Left renal cortex interstitium (tissue), 4 donors: Measurements from ENCODE around the gene CES5A. TPM values are rescaled to one million over a fixed set of nuclear protein-coding genes. Genes with fewer than 3 reads are reported as not detected.
"Not testable (repeated sequence)": the region's sequence is repeated elsewhere in the genome, so short reads cannot be mapped to it uniquely, and the experiment has no call there.

Source experiments
- DNase-seq, 4 donors: peaks; one replicate each; pipeline ENCODE4 v3.0.0-alpha.2; 2013; ENCODE audit warnings: low read depth in 4 of 4, low spot score in 2 of 4, missing footprints in 1 of 4
- polyA plus RNA-seq, 4 donors: library from polyadenylated mRNA; unstranded; fragments of 120-200 nt; gene quantifications; one replicate each; pipeline ENCODE4 v1.2.1, GENCODE V29; 2013; ENCODE audit not compliant: insufficient read length in 4 of 4

Gene CES5A
- polyA plus RNA-seq, 4 donors: 0.08 to 0.09 (median 0.09) TPM; not detected in 1

DNA sequence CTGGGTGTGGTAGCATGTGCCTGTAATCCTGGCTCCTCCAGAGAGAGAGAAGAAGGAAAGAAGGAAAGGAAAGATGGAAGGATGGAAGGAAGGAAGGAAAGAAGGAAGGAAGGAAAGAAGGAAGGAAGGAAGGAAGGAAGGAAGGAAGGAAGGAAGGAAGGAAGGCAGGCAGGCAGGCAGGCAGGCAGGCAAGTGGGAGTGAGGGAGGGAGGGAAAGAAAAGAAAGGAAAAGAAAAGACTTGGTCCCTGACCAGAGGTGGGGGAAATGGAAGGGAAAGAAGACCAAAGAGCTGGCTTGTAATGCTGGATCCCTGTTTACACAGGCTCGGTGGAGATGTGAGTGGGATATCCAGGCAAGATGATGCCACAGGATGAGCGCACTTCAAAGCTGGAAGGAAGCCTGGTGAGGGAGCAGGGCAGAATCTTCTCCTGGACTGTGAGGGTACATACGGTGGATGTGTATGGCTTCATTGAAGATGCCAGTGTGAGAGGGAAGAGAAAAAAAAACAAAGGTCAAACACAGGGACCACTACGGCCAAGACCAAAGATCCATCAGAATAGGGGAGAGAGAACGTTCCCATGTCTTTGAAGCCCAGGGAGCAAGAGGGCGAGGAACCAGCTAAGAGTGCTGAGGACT lies 44.4 kb downstream of the CES5A start:
- DNase-seq: no peak

DNA sequence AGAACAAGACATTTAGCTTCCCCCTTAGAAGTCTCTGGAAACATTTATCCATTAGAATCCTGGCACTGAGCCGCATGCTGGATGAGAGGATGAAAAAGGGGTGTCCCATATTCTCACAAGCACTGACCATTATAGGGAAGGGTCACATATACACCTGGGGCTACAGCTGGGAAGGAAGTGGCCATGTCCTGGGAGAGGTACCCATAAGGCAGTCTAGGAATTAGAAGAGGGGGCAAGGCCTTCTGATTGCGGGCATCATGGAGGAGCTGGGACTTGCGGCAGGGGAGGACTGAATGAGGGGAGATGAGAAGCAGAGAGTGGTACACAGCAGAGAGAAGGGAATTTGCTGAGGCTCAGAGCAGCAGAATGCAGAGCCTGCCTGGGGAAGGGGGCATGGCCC lies 45.9 kb downstream of the CES5A start:
- not testable (repeated sequence) for DNase-seq

- DNase-seq: no peak
Observed at GRCh38 chr16:55828680-55829079, 46.5 kb downstream of the CES5A start.

- DNase-seq: no peak
Observed at GRCh38 chr16:55825115-55825728, 50.0 kb downstream of the CES5A start.

GRCh38 chr16:55824473-55825000 lies 50.6 kb downstream of the CES5A start:
- DNase-seq: no peak

DNA sequence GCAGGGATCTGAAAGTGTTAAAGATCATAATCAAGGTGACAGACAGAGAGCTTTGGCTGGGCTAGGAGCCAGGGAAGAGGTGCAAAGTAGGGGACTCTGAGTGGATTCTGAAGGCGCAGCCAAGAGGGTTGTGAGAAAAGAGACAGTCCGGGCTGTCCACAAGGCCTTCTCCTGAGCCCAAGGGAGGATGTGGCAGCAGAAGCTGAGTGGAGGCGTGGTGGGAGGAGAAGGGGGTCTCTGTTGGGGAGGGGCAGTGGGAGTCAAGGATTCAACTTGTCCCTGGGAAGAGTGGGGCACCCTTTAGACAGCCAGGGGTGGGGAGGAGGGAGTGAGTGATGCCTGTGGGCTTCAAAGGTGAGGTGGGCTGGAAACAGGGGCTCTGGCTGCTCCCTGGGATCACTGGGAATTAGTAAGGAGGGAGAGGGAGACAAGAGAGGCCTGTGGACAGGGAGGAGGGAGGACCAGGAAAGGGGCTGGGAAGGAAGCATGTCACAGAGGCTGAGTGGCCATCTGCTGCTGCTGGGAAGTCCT lies 52.8 kb downstream of the CES5A start:
- no peak for DNase-seq

- no peak for DNase-seq
Observed at GRCh38 chr16:55821210-55821609, 54.0 kb downstream of the CES5A start.

- DNase-seq: no peak
Observed at GRCh38 chr16:55820615-55821014, 54.6 kb downstream of the CES5A start.

DNA sequence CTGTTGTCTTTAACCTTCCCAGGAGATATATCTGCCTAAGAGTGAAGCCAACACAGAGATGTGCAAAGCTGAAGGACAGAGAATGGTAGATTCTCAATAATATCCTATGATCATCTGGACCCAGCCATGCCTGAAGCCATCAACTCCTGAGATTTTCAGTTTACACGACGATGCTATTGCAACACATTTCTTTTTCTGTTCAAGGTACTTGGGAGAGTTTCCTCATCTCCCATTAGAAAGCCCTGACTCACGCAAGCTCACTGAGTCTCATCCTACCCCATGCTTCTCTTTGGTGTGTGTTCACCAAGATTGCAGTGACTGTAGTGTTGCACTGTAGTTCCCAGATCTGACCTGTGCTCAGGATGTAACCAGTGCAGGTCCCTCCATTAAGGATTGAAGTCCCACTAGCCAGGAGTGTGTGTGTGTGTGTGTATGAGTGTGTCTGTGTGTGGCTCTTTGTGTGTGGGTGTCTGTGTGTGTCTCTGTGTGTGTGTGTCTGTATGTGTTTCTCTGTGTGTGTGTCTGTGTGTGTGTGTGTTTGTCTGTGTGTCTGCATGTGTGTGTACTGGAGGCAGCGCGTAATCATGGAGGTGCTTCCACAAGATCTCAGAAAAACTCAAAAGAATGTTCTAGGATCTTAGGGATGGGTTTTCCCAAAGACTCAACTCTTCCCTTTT lies 57.8 kb downstream of the CES5A start:
- no peak for DNase-seq

- DNase-seq: not testable (repeated sequence)
Observed at GRCh38 chr16:55816222-55816621, 59.0 kb downstream of the CES5A start.

GRCh38 chr16:55815320-55815719 lies 59.9 kb downstream of the CES5A start:
- no peak for DNase-seq

DNA sequence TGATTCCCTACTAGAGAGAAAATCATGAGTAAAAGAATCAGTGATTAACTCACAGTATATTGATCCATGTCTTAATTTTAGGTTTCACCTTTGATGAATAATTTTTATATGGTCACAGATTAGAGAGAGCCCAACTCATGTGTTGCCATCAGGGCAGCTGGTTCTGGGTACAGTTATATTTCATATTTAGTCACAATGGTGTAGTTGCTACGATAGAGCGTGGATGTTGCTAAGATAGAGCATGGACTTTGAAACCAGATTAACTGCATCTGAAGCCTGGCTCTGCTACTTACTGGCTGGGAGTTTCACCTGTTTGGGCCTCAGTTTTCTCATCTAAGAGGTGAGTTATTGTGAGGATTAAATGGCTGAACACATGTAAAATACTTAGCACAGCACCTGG lies 61.0 kb downstream of the CES5A start:
- not testable (repeated sequence) for DNase-seq

DNA sequence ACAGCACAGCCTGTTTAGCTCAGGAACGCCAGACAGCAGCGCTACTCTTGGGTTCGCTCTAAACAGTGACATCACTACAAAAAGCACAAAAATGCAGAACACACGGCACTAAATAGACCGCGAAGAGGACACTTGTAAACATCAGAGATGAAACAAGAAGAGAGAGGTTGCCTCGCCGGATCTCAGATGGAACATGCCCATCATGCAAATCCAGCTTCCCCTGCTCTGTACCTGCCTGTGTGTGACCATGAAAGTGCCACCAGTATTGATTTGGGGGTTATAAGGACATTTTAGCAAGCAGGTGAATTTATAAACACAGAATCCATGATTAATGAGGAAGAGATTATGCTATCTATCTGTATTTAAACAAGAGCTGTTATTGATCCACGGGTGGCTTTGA lies 61.4 kb downstream of the CES5A start:
- DNase-seq: not testable (repeated sequence)

DNA sequence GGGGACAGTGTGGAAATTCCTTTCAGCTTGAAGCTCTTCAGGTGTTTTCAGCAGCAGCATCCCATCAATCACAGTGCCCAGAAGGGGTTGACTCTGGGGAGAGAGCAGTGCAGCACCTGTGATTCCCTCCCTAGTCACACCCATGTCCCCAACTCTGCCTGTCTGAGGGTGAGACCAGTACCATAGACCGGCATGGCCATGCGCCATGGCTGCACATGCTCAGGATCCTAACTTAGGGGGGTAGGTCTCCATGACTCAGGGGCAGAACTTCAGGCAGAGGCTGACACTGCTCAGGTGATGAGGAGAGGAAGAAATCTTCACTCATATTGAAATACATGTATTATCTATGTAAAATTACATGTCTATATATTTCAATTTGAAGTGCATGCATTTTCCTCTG lies 62.2 kb downstream of the CES5A start:
- no peak for DNase-seq

- no peak for DNase-seq
Observed at GRCh38 chr16:55811811-55812210, 63.4 kb downstream of the CES5A start.

DNA sequence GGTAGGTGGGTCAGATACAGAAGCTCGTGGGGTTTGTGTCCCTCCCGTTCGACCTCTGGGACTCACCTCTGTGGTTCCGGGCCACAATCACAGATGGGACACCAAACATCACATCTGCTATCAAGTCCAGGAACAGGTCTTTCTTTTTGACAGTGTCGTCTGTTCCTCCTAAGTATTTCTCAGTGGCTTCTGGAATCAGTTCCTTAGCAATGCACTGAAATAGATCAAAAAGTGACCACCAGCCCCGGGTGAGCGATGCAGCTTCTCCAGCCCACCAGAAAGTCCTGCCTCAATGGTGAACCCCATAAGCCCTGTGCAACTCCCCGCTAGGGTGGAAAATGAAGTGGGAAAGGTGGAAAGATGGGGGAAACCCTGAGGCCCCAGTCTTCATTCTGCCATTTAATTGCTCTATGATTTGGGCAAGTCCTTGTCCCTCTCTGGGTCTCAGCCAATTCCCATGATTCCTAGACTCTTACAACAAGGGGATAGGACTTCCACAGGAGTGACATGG lies 64.7 kb downstream of the CES5A start:
- no peak for DNase-seq

GRCh38 chr16:55809851-55810250 lies 65.3 kb downstream of the CES5A start:
- DNase-seq: no peak

DNA sequence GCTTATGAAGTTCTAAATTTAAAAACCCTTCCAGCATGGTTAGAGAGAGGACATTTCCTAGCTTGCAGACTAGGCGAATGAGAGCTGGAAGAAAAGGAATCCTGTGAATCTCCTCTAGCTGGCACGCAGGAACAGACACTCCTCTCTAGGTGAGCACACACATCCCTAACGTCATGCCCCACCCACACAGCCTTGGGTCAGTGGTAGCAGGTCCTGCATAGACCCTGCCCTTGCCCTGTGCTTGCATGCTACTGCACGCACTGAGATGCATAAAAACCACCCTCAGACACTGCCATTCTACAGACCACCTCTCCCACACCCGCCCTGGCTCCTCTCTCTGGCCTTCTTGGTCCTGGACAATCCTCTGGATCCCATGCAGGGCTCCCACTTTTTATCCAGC lies 65.8 kb downstream of the CES5A start:
- no peak for DNase-seq

DNA sequence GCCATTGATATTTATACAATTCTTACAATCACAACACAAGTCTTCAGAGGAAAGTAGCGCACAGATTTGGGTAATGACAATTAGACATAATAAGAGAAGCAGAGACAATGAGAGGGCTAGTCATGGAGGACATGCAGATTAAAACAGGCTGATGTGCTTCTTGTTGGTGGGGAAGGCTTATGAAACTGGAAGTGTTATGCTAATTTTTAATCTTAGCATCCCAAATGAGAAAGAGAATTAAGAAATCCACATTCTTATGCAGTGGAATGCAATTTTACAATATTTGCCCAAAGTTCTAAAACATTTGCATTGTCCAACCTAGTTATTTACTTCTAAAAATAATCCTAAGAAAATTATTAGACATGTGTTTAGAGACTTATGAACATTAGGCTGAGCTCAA lies 66.9 kb downstream of the CES5A start:
- DNase-seq: not testable (repeated sequence)

- not testable (repeated sequence) for DNase-seq
Observed at GRCh38 chr16:55805104-55805503, 70.1 kb downstream of the CES5A start.

- not testable (repeated sequence) for DNase-seq
Observed at GRCh38 chr16:55803681-55804080, 71.5 kb downstream of the CES5A start.
